Psoas muscle (tissue), 8 donors: ENCODE measurements around the gene LIPG. TPM values are rescaled to one million over a fixed set of nuclear protein-coding genes. Genes with fewer than 3 reads are reported as not detected.
"Not testable (repeated sequence)": the region's sequence is repeated elsewhere in the genome, so short reads cannot be mapped to it uniquely, and the experiment has no call there.

Experiments
- ATAC-seq, 4 donors: fragments of 200-7000 bp; cut with Tn5 transposase; one replicate each; pipeline ENCODE4 v1.9.1; 2020; ENCODE audit warnings: moderate library complexity in 3 of 4, mild to moderate bottlenecking in 2 of 4
- DNase-seq, 2 donors: peaks; one replicate each; pipeline ENCODE4 v3.0.0-alpha.2; 2020
- H3K27ac ChIP-seq: fragments of 200-600 bp; one replicate; pipeline ENCODE4 v1.8.0; 2022
- H3K27me3 ChIP-seq, 3 donors: fragments of 200-600 bp in 1 of 3; one replicate each; pipeline versions ENCODE4 v1.6.1 to v1.8.0; 2013 to 2022; ENCODE audit warnings: low read length in 2 of 3, mild to moderate bottlenecking in 2 of 3, moderate library complexity in 1 of 3; ENCODE audit not compliant: insufficient read depth in 3 of 3
- H3K36me3 ChIP-seq, 2 donors: fragments of 200-600 bp in 1 of 2; one replicate each; pipeline versions ENCODE4 v1.6.1 to v1.8.0; 2013 to 2022; ENCODE audit warnings: low read depth in 1 of 2, mild to moderate bottlenecking in 1 of 2, moderate library complexity in 1 of 2; ENCODE audit not compliant: insufficient read depth in 1 of 2
- H3K4me1 ChIP-seq: fragments of 200-600 bp; one replicate; pipeline ENCODE4 v1.8.0; 2022
- H3K4me3 ChIP-seq: fragments of 200-600 bp; one replicate; pipeline ENCODE4 v1.8.0; 2022; ENCODE audit warnings: mild to moderate bottlenecking
- H3K9me3 ChIP-seq: fragments of 200-600 bp; one replicate; pipeline ENCODE4 v1.8.0; 2022
- CTCF ChIP-seq: fragments of 200-600 bp; IDR thresholded peaks from one replicate; pipeline ENCODE4 v1.8.0; 2022; ENCODE audit warnings: antibody characterized with exemption
- WGBS, 3 donors: extraction: QIAGEN DNeasy Blood & Tissue Kit; methylation state at CpG; one replicate each; pipeline versions ENCODE4 v1.1.6 to v1.1.7; 2013; 5-methylcytosine and 5-hydroxymethylcytosine counted together
- intact Hi-C, 2 donors: fragments of 100-400 bp; cut with DNase I; formaldehyde crosslinking; loops; one replicate each; pipeline versions ENCODE4 v1.11.0 to v1.14.2; 2022
- polyA plus RNA-seq, 3 donors: library from polyadenylated mRNA; stranded (reverse); fragments of 200-250 nt; gene quantifications; one replicate each; pipeline ENCODE4 v1.2.3, GENCODE V29; 2013
- total RNA-seq, 4 donors: library from RNA; stranded (reverse); fragmentation: NEBNext Ultra II Directional in 2 of 4; extraction: Animal tissue kit (Norgen Biotek cat#: 25700) in 2 of 4; gene quantifications; one replicate each; pipeline versions ENCODE4 v1.2.1 to v1.2.4, GENCODE V29; 2021 to 2023
- donor health status: healthy with polysubstance abuse.
- donor health status: DM: no; HTN: no; CAD: no; lungs with moderate emphysema.
- donor health status: Bipolar disorder and iron deficiency.
- donor health status: healthy.
- donor health status: DM: yes; HTN: yes; CAD: no.
- donor health status: DM: no; HTN: no; CAD: no.
- donor health status: DM: no; HTN: no; CAD: no.
- donor health status: DM: yes; HTN: yes; CAD: no.

The LIPG gene
- total and polyA plus RNA-seq, 7 donors: 0.62 to 19.1 (median 2.2) TPM

GRCh38 chr18:49559326-49559931, 2.4 kb upstream of the LIPG start:
- H3K4me3 ChIP-seq, H3K36me3 ChIP-seq, ATAC-seq, DNase-seq, intact Hi-C loops, H3K27ac ChIP-seq, H3K9me3 ChIP-seq: not testable (repeated sequence)
- peaks cover 0 to 56% (median 4%) of the 10 kb centered on the region in 3 donors for H3K27me3 ChIP-seq
- H3K4me1 ChIP-seq: peaks cover 21% of the 10 kb centered on the region
- WGBS, 3 donors: 75 to 87% (median 82%) methylated on average over 16 of the region's 16 CpGs
- TF ChIP-seq CTCF: peak; percentile 52

GRCh38 chr18:49560277-49560623, 1.6 kb upstream of the LIPG start:
- Histone ChIP-seq H3K27me3 (peaks cover 0 to 56% (median 4%) of the 10 kb centered on the region in 3 donors), H3K4me3 (peak overlapping the region; percentile 57), H3K27ac (no peak overlapping the region), H3K9me3 (no peaks in the 10 kb centered on the region), H3K36me3 (no peaks in the 10 kb centered on the region), H3K4me1 (peaks cover 21% of the 10 kb centered on the region)
- no peak for ATAC-seq
- DNase-seq: no peak
- TF ChIP-seq CTCF: no peak
- intact Hi-C loops: loop anchor here in 1 of 2 donors (2.0 to 5.0 kb wide), 2 partner anchors 167 to 209 kb away; no protein-coding TSS in a partner anchor
- 17% methylated on average over 3 of the region's 3 CpGs for whole genome bisulfite sequencing, 3 donors

- DNase-seq (peak; percentile 27 to 53), ATAC-seq (peak in 1 of 4 donors; percentile 18)
- TF ChIP-seq CTCF: no peak
- intact Hi-C loops: loop anchor here in 1 of 2 donors (2.0 to 5.0 kb wide), 2 partner anchors 167 to 208 kb away; no protein-coding TSS in a partner anchor
- 1 to 2% (median 1%) methylated on average over 39 to 46 of the region's 46 CpGs for WGBS, 3 donors
- Histone ChIP-seq H3K27ac (no peak overlapping the region), H3K4me1 (peaks cover 21% of the 10 kb centered on the region), H3K36me3 (no peaks in the 10 kb centered on the region), H3K4me3 (peak overlapping the region; percentile 57), H3K27me3 (peaks cover 0 to 56% (median 4%) of the 10 kb centered on the region in 3 donors), H3K9me3 (no peaks in the 10 kb centered on the region)
These were observed 1.1 kb upstream of the LIPG start for GRCh38 chr18:49560624-49561288.

- Histone ChIP-seq H3K36me3 (no peaks in the 10 kb centered on the region), H3K4me3 (peak overlapping the region; percentile 57), H3K27me3 (peaks cover 0 to 56% (median 4%) of the 10 kb centered on the region in 3 donors), H3K4me1 (peaks cover 21% of the 10 kb centered on the region), H3K9me3 (no peaks in the 10 kb centered on the region), H3K27ac (no peak overlapping the region)
- ATAC-seq (peak; percentile 42 to 70 (median 66)), DNase-seq (peak in 1 of 2 donors; percentile 25)
- 44 to 53% (median 45%) methylated on average over 11 of the region's 11 CpGs for WGBS, 3 donors
- intact Hi-C loops: loop anchor here in 1 of 2 donors (2.0 to 5.0 kb wide), 2 partner anchors 165 to 296 kb away; no protein-coding TSS in a partner anchor
- TF ChIP-seq CTCF: no peak
These were observed 748 bp downstream of the LIPG start for GRCh38 chr18:49562481-49563129.
